ENCODE data around the gene ZP3. TPM values are rescaled to one million over a fixed set of nuclear protein-coding genes. Genes with fewer than 3 reads are reported as not detected.
"Not testable (repeated sequence)": the region's sequence is repeated elsewhere in the genome, so short reads cannot be mapped to it uniquely, and the experiment has no call there.

Gene ZP3
- polyA plus RNA-seq, 1 experiment = 2.5 TPM

- CTCF ChIA-PET; POLR2A ChIA-PET; H3K36me3 ChIP-seq (ENCODE audit: control insufficient read depth, insufficient read depth, low read length); H3K27me3 ChIP-seq (ENCODE audit: control insufficient read depth, insufficient read depth, low read length); H3K4me3 ChIP-seq (ENCODE audit: low read depth, low read length); DNase-seq (ENCODE audit: low read depth): not testable (repeated sequence)
Observed at GRCh38 chr7:76462271-76462882, 37.6 kb downstream of the ZP3 start.

GRCh38 chr7:76464959-76465358 lies 40.2 kb downstream of the ZP3 start:
- DNase-seq (ENCODE audit: low read depth); POLR2A ChIA-PET; H3K4me3 ChIP-seq (ENCODE audit: low read depth, low read length); H3K36me3 ChIP-seq (ENCODE audit: control insufficient read depth, insufficient read depth, low read length); CTCF ChIA-PET; H3K27me3 ChIP-seq (ENCODE audit: control insufficient read depth, insufficient read depth, low read length): not testable (repeated sequence)

GRCh38 chr7:76465950-76466349 lies 41.2 kb downstream of the ZP3 start:
- POLR2A ChIA-PET; H3K36me3 ChIP-seq (ENCODE audit: control insufficient read depth, insufficient read depth, low read length); CTCF ChIA-PET; H3K27me3 ChIP-seq (ENCODE audit: control insufficient read depth, insufficient read depth, low read length); H3K4me3 ChIP-seq (ENCODE audit: low read depth, low read length); DNase-seq (ENCODE audit: low read depth): not testable (repeated sequence)

GRCh38 chr7:76467743-76468404 lies 43.1 kb downstream of the ZP3 start:
- H3K4me3 ChIP-seq (ENCODE audit: low read depth, low read length); POLR2A ChIA-PET; DNase-seq (ENCODE audit: low read depth); H3K36me3 ChIP-seq (ENCODE audit: control insufficient read depth, insufficient read depth, low read length); H3K27me3 ChIP-seq (ENCODE audit: control insufficient read depth, insufficient read depth, low read length); CTCF ChIA-PET: not testable (repeated sequence)

GRCh38 chr7:76471556-76472221 lies 46.9 kb downstream of the ZP3 start:
- POLR2A ChIA-PET = not testable (repeated sequence)

GRCh38 chr7:76473097-76473496 lies 48.3 kb downstream of the ZP3 start:
- H3K27me3 ChIP-seq (ENCODE audit: control insufficient read depth, insufficient read depth, low read length); H3K4me3 ChIP-seq (ENCODE audit: low read depth, low read length); H3K36me3 ChIP-seq (ENCODE audit: control insufficient read depth, insufficient read depth, low read length); POLR2A ChIA-PET; DNase-seq (ENCODE audit: low read depth); CTCF ChIA-PET: not testable (repeated sequence)

More at GRCh38 chr7:76471556-76472221, 46.9 kb downstream of the ZP3 start:
- DNase-seq (ENCODE audit: low read depth); H3K27me3 ChIP-seq (ENCODE audit: control insufficient read depth, insufficient read depth, low read length); CTCF ChIA-PET; H3K4me3 ChIP-seq (ENCODE audit: low read depth, low read length); H3K36me3 ChIP-seq (ENCODE audit: control insufficient read depth, insufficient read depth, low read length): not testable (repeated sequence)

GRCh38 chr7:76476280-76476679 lies 51.5 kb downstream of the ZP3 start:
- POLR2A ChIA-PET = not testable (repeated sequence)

GRCh38 chr7:76476742-76477474 lies 52.2 kb downstream of the ZP3 start:
- H3K36me3 ChIP-seq (ENCODE audit: control insufficient read depth, insufficient read depth, low read length); CTCF ChIA-PET; POLR2A ChIA-PET; DNase-seq (ENCODE audit: low read depth); H3K4me3 ChIP-seq (ENCODE audit: low read depth, low read length); H3K27me3 ChIP-seq (ENCODE audit: control insufficient read depth, insufficient read depth, low read length): not testable (repeated sequence)

More at GRCh38 chr7:76476280-76476679, 51.5 kb downstream of the ZP3 start:
- DNase-seq (ENCODE audit: low read depth); CTCF ChIA-PET; H3K36me3 ChIP-seq (ENCODE audit: control insufficient read depth, insufficient read depth, low read length); H3K27me3 ChIP-seq (ENCODE audit: control insufficient read depth, insufficient read depth, low read length); H3K4me3 ChIP-seq (ENCODE audit: low read depth, low read length): not testable (repeated sequence)

- H3K27me3 ChIP-seq (ENCODE audit: control insufficient read depth, insufficient read depth, low read length); DNase-seq (ENCODE audit: low read depth); H3K36me3 ChIP-seq (ENCODE audit: control insufficient read depth, insufficient read depth, low read length); H3K4me3 ChIP-seq (ENCODE audit: low read depth, low read length); POLR2A ChIA-PET; CTCF ChIA-PET: not testable (repeated sequence)
Observed at GRCh38 chr7:76479628-76480027, 54.9 kb downstream of the ZP3 start.

- POLR2A ChIA-PET; H3K27me3 ChIP-seq (ENCODE audit: control insufficient read depth, insufficient read depth, low read length); DNase-seq (ENCODE audit: low read depth); CTCF ChIA-PET; H3K4me3 ChIP-seq (ENCODE audit: low read depth, low read length); H3K36me3 ChIP-seq (ENCODE audit: control insufficient read depth, insufficient read depth, low read length): not testable (repeated sequence)
Observed at GRCh38 chr7:76480403-76481253, 55.9 kb downstream of the ZP3 start.

GRCh38 chr7:76482660-76483059 lies 57.9 kb downstream of the ZP3 start:
- CTCF ChIA-PET; POLR2A ChIA-PET; H3K4me3 ChIP-seq (ENCODE audit: low read depth, low read length); H3K36me3 ChIP-seq (ENCODE audit: control insufficient read depth, insufficient read depth, low read length); H3K27me3 ChIP-seq (ENCODE audit: control insufficient read depth, insufficient read depth, low read length); DNase-seq (ENCODE audit: low read depth): not testable (repeated sequence)

GRCh38 chr7:76483081-76483480 lies 58.3 kb downstream of the ZP3 start:
- H3K27me3 ChIP-seq (ENCODE audit: control insufficient read depth, insufficient read depth, low read length); CTCF ChIA-PET; DNase-seq (ENCODE audit: low read depth); H3K36me3 ChIP-seq (ENCODE audit: control insufficient read depth, insufficient read depth, low read length); POLR2A ChIA-PET; H3K4me3 ChIP-seq (ENCODE audit: low read depth, low read length): not testable (repeated sequence)

All from BJ (cell line).